Measurements from ENCODE around the gene GATD1. TPM values are rescaled to one million over a fixed set of nuclear protein-coding genes. Genes with fewer than 3 reads are reported as not detected.

Gene GATD1
- total RNA-seq, 3 donors from 2014 or later = 9.9 to 17.4 (median 16.4) TPM

GRCh38 chr11:729492-730074, 47.7 kb downstream of the GATD1 start:
- H3K27ac ChIP-seq = no peak overlapping the region
- no peaks in the 10 kb centered on the region for H3K36me3 ChIP-seq
- TF ChIP-seq CTCF (IDR thresholded peaks at IDR 0.05) (no peak), POLR2A (IDR thresholded peaks at IDR 0.05) (no peak), POLR2AphosphoS5 (IDR thresholded peaks at IDR 0.05) (no peak)
- no peaks in the 10 kb centered on the region for H3K9me3 ChIP-seq
- no peak for DNase-seq (ENCODE audit: low spot score in 2 of 2)
- peaks cover 5 to 25% of the 10 kb centered on the region in 2 donors for H3K4me1 ChIP-seq
- no peak overlapping the region for H3K4me3 ChIP-seq
- H3K27me3 ChIP-seq = no peaks in the 10 kb centered on the region
- intact Hi-C loops (cut with DNase I; ENCODE audit: low total_unique reads) = no loop called here

GRCh38 chr11:728901-729491, 48.3 kb downstream of the GATD1 start:
- TF ChIP-seq POLR2AphosphoS5 (IDR thresholded peaks at IDR 0.05) = no peak
- TF ChIP-seq POLR2A (IDR thresholded peaks at IDR 0.05) = no peak
- no peak for TF ChIP-seq CTCF (IDR thresholded peaks at IDR 0.05)
- no peaks in the 10 kb centered on the region for H3K36me3 ChIP-seq
- intact Hi-C loops (cut with DNase I; ENCODE audit: low total_unique reads) = no loop called here
- H3K27ac ChIP-seq = peak overlapping the region; percentile 87 to 90
- no peak for DNase-seq (ENCODE audit: low spot score in 2 of 2)
- H3K9me3 ChIP-seq = no peaks in the 10 kb centered on the region
- H3K4me1 ChIP-seq = peaks cover 5 to 25% of the 10 kb centered on the region in 2 donors
- no peak overlapping the region for H3K4me3 ChIP-seq
- no peaks in the 10 kb centered on the region for H3K27me3 ChIP-seq

GRCh38 chr11:727859-728748, 49.2 kb downstream of the GATD1 start:
- H3K4me3 ChIP-seq = peak overlapping the region in 1 of 3 donors; percentile 39
- peak; percentile 88 to 90 for DNase-seq (ENCODE audit: low spot score in 2 of 2)
- intact Hi-C loops (cut with DNase I; ENCODE audit: low total_unique reads) = no loop called here
- H3K9me3 ChIP-seq = no peaks in the 10 kb centered on the region
- H3K27ac ChIP-seq = peak overlapping the region; percentile 87 to 90
- TF ChIP-seq CTCF (IDR thresholded peaks at IDR 0.05) (peak; percentile 98 to 99 (median 99)), POLR2A (IDR thresholded peaks at IDR 0.05) (no peak), POLR2AphosphoS5 (IDR thresholded peaks at IDR 0.05) (peak; percentile 59 to 82 (median 60))
- no peaks in the 10 kb centered on the region for H3K27me3 ChIP-seq
- H3K4me1 ChIP-seq = peaks cover 5 to 25% of the 10 kb centered on the region in 2 donors
- no peaks in the 10 kb centered on the region for H3K36me3 ChIP-seq

GRCh38 chr11:727281-727701, 50.0 kb downstream of the GATD1 start:
- H3K27ac ChIP-seq = peak overlapping the region; percentile 87 to 90
- peak overlapping the region in 1 of 3 donors; percentile 39 for H3K4me3 ChIP-seq
- H3K36me3 ChIP-seq = no peaks in the 10 kb centered on the region
- no peak for DNase-seq (ENCODE audit: low spot score in 2 of 2)
- H3K9me3 ChIP-seq = no peaks in the 10 kb centered on the region
- TF ChIP-seq POLR2A (IDR thresholded peaks at IDR 0.05) (no peak), CTCF (IDR thresholded peaks at IDR 0.05) (no peak), POLR2AphosphoS5 (IDR thresholded peaks at IDR 0.05) (no peak)
- intact Hi-C loops (cut with DNase I; ENCODE audit: low total_unique reads) = no loop called here
- no peaks in the 10 kb centered on the region for H3K27me3 ChIP-seq
- H3K4me1 ChIP-seq = peaks cover 5 to 25% of the 10 kb centered on the region in 2 donors
